Astrocyte (in vitro differentiated cells and primary cell): ENCODE measurements around the gene AUTS2. TPM values are rescaled to one million over a fixed set of nuclear protein-coding genes. Genes with fewer than 3 reads are reported as not detected.
A peak's percentile ranks its signal among the peaks of the same experiment; 100 is the strongest.

Experiments used
- DNase-seq: peaks from one replicate; pipeline ENCODE4 v3.0.0-alpha.2; 2010; ENCODE audit warnings: low read depth
- FAIRE-seq: peaks from 2 replicates; lab custom pipeline; 2011; peaks lifted over from hg19 to GRCh38; lab: Jason Lieb, UNC
- H2AFZ ChIP-seq: 2 replicates; pipeline ENCODE4 v1.6.0; 2012; ENCODE audit warnings: low read depth, low read length, inconsistent platforms
- H3K27ac ChIP-seq: 2 replicates; pipeline ENCODE4 v1.5.1; 2011; ENCODE audit warnings: low read depth, low read length, inconsistent platforms
- H3K27me3 ChIP-seq: 2 replicates; pipeline ENCODE4 v1.6.0; 2011; ENCODE audit warnings: low read length, inconsistent platforms; ENCODE audit not compliant: insufficient read depth
- H3K36me3 ChIP-seq: 2 replicates; pipeline ENCODE4 v1.5.1; 2011; ENCODE audit warnings: low read length, inconsistent platforms; ENCODE audit not compliant: insufficient read depth
- H3K4me1 ChIP-seq: 2 replicates; pipeline ENCODE4 v1.5.1; 2011; ENCODE audit warnings: low read length, inconsistent platforms; ENCODE audit not compliant: insufficient read depth
- H3K4me2 ChIP-seq: 2 replicates; pipeline ENCODE4 v1.6.0; 2012; ENCODE audit warnings: low read length, inconsistent platforms
- H3K4me3 ChIP-seq: 2 replicates; pipeline ENCODE4 v1.5.1; 2011; ENCODE audit warnings: low read depth, mild to moderate bottlenecking, low read length, inconsistent platforms; ENCODE audit not compliant: insufficient read depth
- H3K79me2 ChIP-seq: 2 replicates; pipeline ENCODE4 v1.6.0; 2012; ENCODE audit warnings: mild to moderate bottlenecking, low read length, inconsistent platforms; ENCODE audit not compliant: insufficient read depth
- H3K9ac ChIP-seq: 2 replicates; pipeline ENCODE4 v1.6.0; 2012; ENCODE audit warnings: mild to moderate bottlenecking, low read length, inconsistent platforms
- H3K9me3 ChIP-seq: 2 replicates; pipeline ENCODE4 v1.5.1; 2012; ENCODE audit warnings: low read depth, mild to moderate bottlenecking, low read length, inconsistent platforms; ENCODE audit not compliant: insufficient read depth
- H4K20me1 ChIP-seq: 2 replicates; pipeline ENCODE4 v1.6.0; 2012; ENCODE audit warnings: low read length, inconsistent platforms; ENCODE audit not compliant: insufficient read depth
- H3K27ac Mint-ChIP-seq: one replicate; pipeline ENCODE4 v1.8.0; 2021; ENCODE audit warnings: mild to moderate bottlenecking, mixed read lengths; ENCODE audit not compliant: unreplicated experiment
- H3K27me3 Mint-ChIP-seq: one replicate; pipeline ENCODE4 v1.8.0; 2021; ENCODE audit warnings: low read depth, mixed read lengths; ENCODE audit not compliant: unreplicated experiment
- H3K36me3 Mint-ChIP-seq: one replicate; pipeline ENCODE4 v1.8.0; 2021; ENCODE audit warnings: low read depth, mixed read lengths; ENCODE audit not compliant: unreplicated experiment
- H3K4me1 Mint-ChIP-seq: one replicate; pipeline ENCODE4 v1.8.0; 2021; ENCODE audit warnings: low read depth, mixed read lengths; ENCODE audit not compliant: unreplicated experiment
- H3K4me3 Mint-ChIP-seq: one replicate; pipeline ENCODE4 v1.8.0; 2021; ENCODE audit warnings: mild to moderate bottlenecking, moderate library complexity, mixed read lengths; ENCODE audit not compliant: unreplicated experiment
- H3K9me3 Mint-ChIP-seq: one replicate; pipeline ENCODE4 v1.8.0; 2021; ENCODE audit warnings: mild to moderate bottlenecking, mixed read lengths; ENCODE audit not compliant: unreplicated experiment
- EZH2 ChIP-seq: IDR thresholded peaks from 2 replicates; pipeline ENCODE4 v1.6.1; 2012; ENCODE audit warnings: mild to moderate bottlenecking, low read length, inconsistent platforms; ENCODE audit not compliant: insufficient read depth
- total RNA-seq: library from RNA; stranded (reverse); gene quantifications from 2 replicates; pipeline ENCODE4 v1.2.1, GENCODE V29; 2021
- TF ChIP-seq, protein P1 (sequence below): IDR thresholded peaks from 2 replicates; pipeline ENCODE4 v1.5.1; 2011; ENCODE audit warnings: low read depth, mild to moderate bottlenecking, inconsistent platforms, low read length, moderate library complexity; ENCODE audit not compliant: insufficient read depth

AUTS2 gene
- total RNA-seq, 1 donor from 2014 or later, result 73.2 TPM

- Histone ChIP-seq H3K4me1 (peaks cover 8% of the 10 kb centered on the region), H3K27ac (no peak overlapping the region), H3K9ac (no peak overlapping the region), H3K4me2 (no peak overlapping the region), H3K27me3 (no peaks in the 10 kb centered on the region), H3K79me2 (no peaks in the 10 kb centered on the region), H3K4me3 (no peak overlapping the region), H2AFZ (no peak overlapping the region), H3K36me3 (peaks cover 29% of the 10 kb centered on the region), H4K20me1 (peaks cover 18% of the 10 kb centered on the region), H3K9me3 (no peaks in the 10 kb centered on the region)
- DNase-seq (no peak), FAIRE-seq (no peak)
- Mint-ChIP-seq H3K9me3 (peaks cover 2% of the 10 kb centered on the region), H3K4me3 (no peak overlapping the region), H3K27me3 (no peaks in the 10 kb centered on the region), H3K4me1 (peaks cover 16% of the 10 kb centered on the region), H3K36me3 (peaks cover 39% of the 10 kb centered on the region), H3K27ac (no peak overlapping the region)
- TF ChIP-seq, protein P1, sequence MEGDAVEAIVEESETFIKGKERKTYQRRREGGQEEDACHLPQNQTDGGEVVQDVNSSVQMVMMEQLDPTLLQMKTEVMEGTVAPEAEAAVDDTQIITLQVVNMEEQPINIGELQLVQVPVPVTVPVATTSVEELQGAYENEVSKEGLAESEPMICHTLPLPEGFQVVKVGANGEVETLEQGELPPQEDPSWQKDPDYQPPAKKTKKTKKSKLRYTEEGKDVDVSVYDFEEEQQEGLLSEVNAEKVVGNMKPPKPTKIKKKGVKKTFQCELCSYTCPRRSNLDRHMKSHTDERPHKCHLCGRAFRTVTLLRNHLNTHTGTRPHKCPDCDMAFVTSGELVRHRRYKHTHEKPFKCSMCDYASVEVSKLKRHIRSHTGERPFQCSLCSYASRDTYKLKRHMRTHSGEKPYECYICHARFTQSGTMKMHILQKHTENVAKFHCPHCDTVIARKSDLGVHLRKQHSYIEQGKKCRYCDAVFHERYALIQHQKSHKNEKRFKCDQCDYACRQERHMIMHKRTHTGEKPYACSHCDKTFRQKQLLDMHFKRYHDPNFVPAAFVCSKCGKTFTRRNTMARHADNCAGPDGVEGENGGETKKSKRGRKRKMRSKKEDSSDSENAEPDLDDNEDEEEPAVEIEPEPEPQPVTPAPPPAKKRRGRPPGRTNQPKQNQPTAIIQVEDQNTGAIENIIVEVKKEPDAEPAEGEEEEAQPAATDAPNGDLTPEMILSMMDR, result no peak
- TF ChIP-seq EZH2, result no peak
Observed at GRCh38 chr7:70774950-70775527, 1176.8 kb downstream of the AUTS2 start.

DNA sequence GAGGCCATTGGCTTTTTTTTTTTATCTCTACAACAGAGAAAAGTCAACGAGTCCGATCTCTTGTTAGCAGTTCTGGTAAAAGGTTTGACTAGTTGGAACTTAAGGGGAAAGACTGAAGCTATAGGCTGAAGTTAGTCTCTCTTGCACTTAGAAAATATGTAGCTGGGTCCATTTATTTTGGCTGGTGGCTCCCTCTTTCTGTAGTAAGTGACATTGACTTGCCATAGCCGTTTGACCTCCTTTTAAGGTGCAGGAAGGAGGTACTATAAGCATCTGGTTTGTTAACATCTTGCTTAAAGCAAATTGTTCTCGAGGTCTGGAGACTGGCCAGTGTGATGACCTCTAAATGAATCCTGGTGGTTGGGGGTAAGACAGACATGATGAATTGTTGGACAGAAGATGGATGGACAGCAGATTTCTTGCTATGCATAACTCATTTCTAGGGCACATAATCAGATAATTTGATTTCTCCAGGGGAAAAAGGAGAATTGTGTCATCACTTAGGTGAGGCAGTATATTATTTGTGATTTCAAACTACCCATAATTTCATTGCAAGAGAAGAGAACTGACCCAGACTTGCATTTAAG is 1177.4 kb downstream of the AUTS2 start:
- peaks cover 2% of the 10 kb centered on the region for H3K9me3 Mint-ChIP-seq
- H3K4me3 ChIP-seq, result no peak overlapping the region
- H3K27ac ChIP-seq, result no peak overlapping the region
- H4K20me1 ChIP-seq, result peaks cover 18% of the 10 kb centered on the region
- H3K4me2 ChIP-seq, result no peak overlapping the region
- no peaks in the 10 kb centered on the region for H3K79me2 ChIP-seq
- no peaks in the 10 kb centered on the region for H3K9me3 ChIP-seq
- DNase-seq (peak; percentile 22), FAIRE-seq (no peak)
- H3K4me3 Mint-ChIP-seq, result no peak overlapping the region
- H3K27me3 Mint-ChIP-seq, result no peaks in the 10 kb centered on the region
- H3K27me3 ChIP-seq, result no peaks in the 10 kb centered on the region
- H2AFZ ChIP-seq, result no peak overlapping the region
- TF ChIP-seq, protein P1, result no peak
- TF ChIP-seq EZH2, result no peak
- H3K4me1 Mint-ChIP-seq, result peaks cover 16% of the 10 kb centered on the region
- peaks cover 29% of the 10 kb centered on the region for H3K36me3 ChIP-seq
- no peak overlapping the region for H3K9ac ChIP-seq
- H3K4me1 ChIP-seq, result peaks cover 8% of the 10 kb centered on the region
- H3K27ac Mint-ChIP-seq, result no peak overlapping the region
- H3K36me3 Mint-ChIP-seq, result peaks cover 41% of the 10 kb centered on the region

DNA sequence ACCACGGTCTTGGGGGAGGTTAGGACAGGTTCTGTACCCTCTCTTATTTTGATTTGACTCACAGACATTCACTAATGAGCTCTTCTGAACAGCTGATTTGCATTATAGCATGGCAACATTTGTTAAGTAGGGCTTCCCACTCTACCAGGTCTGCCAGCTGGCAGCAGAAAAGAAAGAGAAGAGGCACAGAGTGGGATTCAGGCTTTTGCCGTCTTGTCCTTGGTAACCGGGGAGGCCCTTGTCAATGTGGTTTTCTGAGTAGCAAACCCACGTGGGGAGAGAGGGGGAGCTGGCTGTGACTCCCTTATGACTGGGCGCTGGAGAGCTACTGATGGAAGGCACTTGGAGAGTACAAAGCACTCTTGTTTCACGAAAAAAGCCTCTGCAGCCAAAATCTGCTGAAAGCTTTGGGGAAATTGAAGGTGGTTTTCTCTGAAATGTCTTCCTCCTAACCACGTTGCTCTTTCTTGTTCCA is 1178.4 kb downstream of the AUTS2 start:
- peaks cover 32% of the 10 kb centered on the region for H3K36me3 ChIP-seq
- H3K27ac ChIP-seq, result no peak overlapping the region
- DNase-seq, result peak; percentile 75
- no peak overlapping the region for H2AFZ ChIP-seq
- Mint-ChIP-seq H3K9me3 (peaks cover 2% of the 10 kb centered on the region), H3K4me3 (no peak overlapping the region), H3K27me3 (no peaks in the 10 kb centered on the region), H3K27ac (no peak overlapping the region), H3K36me3 (peaks cover 36% of the 10 kb centered on the region), H3K4me1 (peaks cover 16% of the 10 kb centered on the region)
- H3K4me2 ChIP-seq, result peak overlapping the region; percentile 26
- FAIRE-seq, result no peak
- no peaks in the 10 kb centered on the region for H3K27me3 ChIP-seq
- no peaks in the 10 kb centered on the region for H3K9me3 ChIP-seq
- H4K20me1 ChIP-seq, result peaks cover 15% of the 10 kb centered on the region
- no peak overlapping the region for H3K4me3 ChIP-seq
- peaks cover 8% of the 10 kb centered on the region for H3K4me1 ChIP-seq
- no peak overlapping the region for H3K9ac ChIP-seq
- TF ChIP-seq, protein P1, result no peak
- no peaks in the 10 kb centered on the region for H3K79me2 ChIP-seq
